Right atrium auricular region (tissue), 2 donors: ENCODE data around the gene ADAMTS2. TPM values are rescaled to one million over a fixed set of nuclear protein-coding genes. Genes with fewer than 3 reads are reported as not detected.
A peak's percentile ranks its signal among the peaks of the same experiment; 100 is the strongest.

Experiments used
- DNase-seq: peaks from one replicate; pipeline ENCODE4 v3.0.0-alpha.2; 2019; ENCODE audit warnings: low spot score
- H3K27ac ChIP-seq, 2 donors: fragments of 200-600 bp; sonication (generic); 1 replicate in 1 of 2; 2 replicates in 1 of 2; pipeline ENCODE4 v1.5.1; 2016 to 2019
- H3K27me3 ChIP-seq, 2 donors: fragments of 200-600 bp; sonication (generic); one replicate each; pipeline versions ENCODE4 v1.5.1 to v1.6.0; 2017 to 2019
- H3K36me3 ChIP-seq: fragments of 200-600 bp; sonication (generic); one replicate; pipeline ENCODE4 v1.5.1; 2016
- H3K4me1 ChIP-seq, 2 donors: fragments of 200-600 bp; sonication (generic); one replicate each; pipeline versions ENCODE4 v1.5.1 to v1.6.0; 2017 to 2019
- H3K4me3 ChIP-seq, 2 donors: fragments of 200-600 bp; sonication (generic); 1 replicate in 1 of 2; 2 replicates in 1 of 2; pipeline ENCODE4 v1.5.1; 2017 to 2019; ENCODE audit warnings: mild to moderate bottlenecking in 1 of 2, moderate library complexity in 1 of 2
- H3K9me3 ChIP-seq, 2 donors: fragments of 200-600 bp; sonication (generic); one replicate each; pipeline ENCODE4 v1.5.1; 2019
- CTCF ChIP-seq, 2 donors: fragments of 200-600 bp; sonication (generic); IDR thresholded peaks; one replicate each; pipeline ENCODE4 v1.5.1; 2019; ENCODE audit warnings: antibody characterized with exemption in 2 of 2
- total RNA-seq, 2 donors: library from RNA; depleted of rRNA; stranded (reverse); fragments of >200 nt; gene quantifications; one replicate each; pipeline ENCODE4 v1.1.0, GENCODE V29; 2016

ADAMTS2 gene
- total RNA-seq, 2 donors from 2014 or later, result 13.6 to 13.7 TPM

- TF ChIP-seq CTCF (IDR thresholded peaks at IDR 0.05), result no peak
- H3K27me3 ChIP-seq, result no peaks in the 10 kb centered on the region
Measured at GRCh38 chr5:179246227-179246626, 99.0 kb downstream of the ADAMTS2 start.

DNA sequence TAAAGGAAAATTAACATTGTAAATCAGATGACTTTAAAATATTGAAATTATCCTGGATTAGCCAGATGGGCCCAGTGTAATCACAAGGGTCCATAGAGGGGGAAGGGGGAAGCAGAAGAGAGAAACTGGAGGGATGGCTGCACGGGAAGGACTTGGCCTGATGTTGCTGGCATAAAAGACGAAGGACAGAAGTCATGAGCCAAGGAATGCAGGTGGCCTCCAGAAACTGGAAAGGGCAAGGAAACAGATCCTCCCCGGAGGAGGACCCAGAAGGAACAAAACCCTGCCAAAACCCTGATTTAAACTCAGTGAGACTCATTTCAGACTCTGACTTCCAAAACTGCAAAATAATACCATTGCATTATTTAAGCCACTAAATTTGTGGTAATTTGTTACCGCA, 100.2 kb downstream of the ADAMTS2 start:
- peaks cover 0 to 24% of the 10 kb centered on the region in 2 donors for H3K9me3 ChIP-seq
- no peak overlapping the region for H3K4me3 ChIP-seq
- H3K36me3 ChIP-seq, result no peaks in the 10 kb centered on the region
- no peaks in the 10 kb centered on the region for H3K27me3 ChIP-seq
- peak; percentile 7 for DNase-seq
- H3K27ac ChIP-seq, result no peak overlapping the region
- no peak for TF ChIP-seq CTCF (IDR thresholded peaks at IDR 0.05)
- peaks cover 0 to 12% of the 10 kb centered on the region in 2 donors for H3K4me1 ChIP-seq

More at GRCh38 chr5:179246227-179246626, 99.0 kb downstream of the ADAMTS2 start:
- Histone ChIP-seq H3K27ac (no peak overlapping the region), H3K9me3 (peaks cover 0 to 24% of the 10 kb centered on the region in 2 donors), H3K36me3 (no peaks in the 10 kb centered on the region), H3K4me3 (no peak overlapping the region), H3K4me1 (peaks cover 0 to 2% of the 10 kb centered on the region in 2 donors)
- no peak for DNase-seq

DNA sequence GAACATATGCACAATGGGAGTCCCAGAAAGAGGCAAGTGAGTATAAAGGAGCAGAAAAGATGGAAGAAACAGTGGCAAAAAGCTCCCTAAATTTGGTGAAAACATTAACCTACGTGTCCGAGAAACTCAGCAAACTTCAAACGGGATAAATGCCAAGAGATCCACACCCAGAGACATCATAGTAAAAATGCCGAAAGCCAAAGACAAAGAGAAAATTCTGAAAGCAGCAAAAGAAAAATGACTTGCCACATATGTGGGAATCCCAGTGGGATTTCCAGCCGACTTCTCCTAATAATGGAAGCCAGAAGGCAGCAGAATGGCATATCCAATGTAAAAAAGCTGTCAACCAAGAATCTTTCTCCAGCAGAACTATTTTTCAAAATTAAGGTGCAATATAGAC, 101.2 kb downstream of the ADAMTS2 start:
- peaks cover 0 to 12% of the 10 kb centered on the region in 2 donors for H3K4me1 ChIP-seq
- H3K4me3 ChIP-seq, result no peak overlapping the region
- H3K27me3 ChIP-seq, result no peaks in the 10 kb centered on the region
- H3K36me3 ChIP-seq, result no peaks in the 10 kb centered on the region
- no peak overlapping the region for H3K27ac ChIP-seq
- DNase-seq, result peak; percentile 28
- peaks cover 0 to 24% of the 10 kb centered on the region in 2 donors for H3K9me3 ChIP-seq
- no peak for TF ChIP-seq CTCF (IDR thresholded peaks at IDR 0.05)

GRCh38 chr5:179243333-179243732, 101.9 kb downstream of the ADAMTS2 start:
- no peak for DNase-seq
- no peak overlapping the region for H3K4me3 ChIP-seq
- peaks cover 0 to 12% of the 10 kb centered on the region in 2 donors for H3K4me1 ChIP-seq
- no peaks in the 10 kb centered on the region for H3K36me3 ChIP-seq
- peaks cover 0 to 24% of the 10 kb centered on the region in 2 donors for H3K9me3 ChIP-seq
- no peaks in the 10 kb centered on the region for H3K27me3 ChIP-seq
- TF ChIP-seq CTCF (IDR thresholded peaks at IDR 0.05), result no peak
- H3K27ac ChIP-seq, result peak overlapping the region in 1 of 2 donors; percentile 26

GRCh38 chr5:179242676-179243075, 102.6 kb downstream of the ADAMTS2 start:
- Histone ChIP-seq H3K27me3 (no peaks in the 10 kb centered on the region), H3K4me3 (no peak overlapping the region), H3K4me1 (peaks cover 0 to 12% of the 10 kb centered on the region in 2 donors), H3K27ac (peak overlapping the region in 1 of 2 donors; percentile 26), H3K36me3 (no peaks in the 10 kb centered on the region), H3K9me3 (peaks cover 0 to 19% of the 10 kb centered on the region in 2 donors)
- no peak for TF ChIP-seq CTCF (IDR thresholded peaks at IDR 0.05)
- no peak for DNase-seq

GRCh38 chr5:179241764-179242370, 103.4 kb downstream of the ADAMTS2 start:
- Histone ChIP-seq H3K27me3 (no peaks in the 10 kb centered on the region), H3K4me1 (peaks cover 0 to 12% of the 10 kb centered on the region in 2 donors), H3K36me3 (no peaks in the 10 kb centered on the region), H3K9me3 (peaks cover 0 to 13% of the 10 kb centered on the region in 2 donors), H3K4me3 (no peak overlapping the region), H3K27ac (no peak overlapping the region)
- no peak for TF ChIP-seq CTCF (IDR thresholded peaks at IDR 0.05)
- DNase-seq, result no peak
